Erythroblast (primary cell): ENCODE measurements around the gene ZBTB1.

ENCODE experiments used
- GATA1 ChIP-seq: IDR thresholded peaks from 2 replicates; pipeline ENCODE4 v1.6.1; 2011; ENCODE audit warnings: low read depth, mild to moderate bottlenecking, control low read depth, low read length, moderate library complexity
- POLR2A ChIP-seq: IDR thresholded peaks from 2 replicates; pipeline ENCODE4 v1.6.1; 2011; ENCODE audit warnings: mild to moderate bottlenecking, low read length

GRCh38 chr14:64500088-64500487 lies 4.5 kb upstream of the ZBTB1 start:
- no peak for TF ChIP-seq POLR2A
- no peak for TF ChIP-seq GATA1
